SK-N-SH (cell line): ENCODE measurements around the gene ASTN2.

Source experiments
- CTCF ChIP-seq: fragments of 200-600 bp; sonication (generic); IDR thresholded peaks from 2 replicates; pipeline ENCODE4 v1.6.1; 2017; ENCODE audit warnings: antibody characterized with exemption, mild to moderate bottlenecking, moderate library complexity
- EP300 ChIP-seq, 2 experiments: IDR thresholded peaks; 2 replicates each; pipeline versions ENCODE4 v1.4.0 to v1.6.1; 2012; ENCODE audit warnings: borderline replicate concordance in 1 of 2, low read depth in 1 of 2, low read length in 1 of 2
- POLR2AphosphoS5 ChIP-seq: IDR thresholded peaks from 2 replicates; pipeline ENCODE4 v1.6.1; 2012; ENCODE audit warnings: low read depth, low read length
- RXRA ChIP-seq: IDR thresholded peaks from 2 replicates; pipeline ENCODE4 v1.4.0; 2012; ENCODE audit warnings: low read depth, mild to moderate bottlenecking, borderline replicate concordance

- TF ChIP-seq CTCF (no peak), EP300 (IDR thresholded peaks at IDR 0.05; ENCODE audit: borderline replicate concordance in 1 of 2, low read depth in 1 of 2, low read length in 1 of 2) (no peak), POLR2AphosphoS5 (no peak), RXRA (no peak)
Measured at GRCh38 chr9:116749772-116750171, 665.1 kb downstream of the ASTN2 start.
